ENCODE results near the gene DTX3. TPM values are rescaled to one million over a fixed set of nuclear protein-coding genes. Genes with fewer than 3 reads are reported as not detected.

DTX3 gene
- total RNA-seq, 1 experiment from 2014 or later = 0.37 TPM

GRCh38 chr12:57611108-57611826 is 6.6 kb downstream of the DTX3 start, which contains the start of gene ARHGEF25:
Gene ARHGEF25, plus strand, starts transcription at chr12:57611435. Its CDS starts 460 bp downstream, at chr12:57611895.
- Histone ChIP-seq H3K4me2 (ENCODE audit: low read length) (peak within 1 kb of the TSS; percentile 64), H3K9ac (ENCODE audit: low read length) (peak within 1 kb of the TSS; percentile 47), H3K79me2 (ENCODE audit: insufficient read depth, low read length) (no peaks in the 10 kb centered on the region), H2AFZ (ENCODE audit: low read depth, low read length, poor library complexity, severe bottlenecking) (no peak within 1 kb of the TSS), H3K4me1 (ENCODE audit: control insufficient read depth in 1 of 2, insufficient read depth in 2 of 2, low read length in 2 of 2) (peaks cover 0 to 9% of the 10 kb centered on the region in 2 experiments; a peak in 1 of 4 replicates), H3K4me3 (replicated peaks in 1 of 2; ENCODE audit: low read depth in 1 of 2, low read length in 2 of 2) (peak within 1 kb of the TSS; percentile 45 to 53), H3K9me3 (ENCODE audit: control insufficient read depth in 1 of 2, insufficient read depth in 1 of 2, low read depth in 1 of 2, low read length in 2 of 2) (no peaks in the 10 kb centered on the region), H3K36me3 (ENCODE audit: control insufficient read depth in 1 of 2, insufficient read depth in 2 of 2, low read length in 2 of 2) (no peaks in the 10 kb centered on the region), H3K9me2 (ENCODE audit: insufficient read depth) (no peaks in the 10 kb centered on the region), H4K20me1 (ENCODE audit: insufficient read depth) (no peaks in the 10 kb centered on the region), H3K27me3 (ENCODE audit: insufficient read depth, low read length) (no peaks in the 10 kb centered on the region), H3K27ac (ENCODE audit: low read depth, low read length) (no peak within 1 kb of the TSS)
- CTCF ChIA-PET = interaction anchor here (2.0 kb wide), 1 partner anchor 28 kb away, joined by 7 read pairs; no protein-coding TSS in a partner anchor
- POLR2A ChIA-PET = no interaction called here
- TF ChIP-seq CBX3 (IDR thresholded peaks at IDR 0.05; ENCODE audit: low read depth) (no peak), ZNF274 (IDR thresholded peaks at IDR 0.05; ENCODE audit: low read depth, low read length) (no peak), EZH2 (IDR thresholded peaks at IDR 0.05) (no peak), TCF7L2 (IDR thresholded peaks at IDR 0.05; ENCODE audit: borderline replicate concordance, extremely low read depth, insufficient read depth, insufficient read length) (no peak), POLR2A (IDR thresholded peaks at IDR 0.05; ENCODE audit: borderline replicate concordance, extremely low read depth, insufficient read depth, insufficient read length) (no peak), EGR1 (IDR thresholded peaks at IDR 0.05; ENCODE audit: low read depth) (no peak), SIN3A (IDR thresholded peaks at IDR 0.05; ENCODE audit: low read depth) (no peak), ZFX (IDR thresholded peaks at IDR 0.05) (peak; percentile 52; the same call in 1 of the 2 replicates), POLR2AphosphoS5 (IDR thresholded peaks at IDR 0.05; ENCODE audit: low read depth, low read length) (peak; percentile 59), SRF (IDR thresholded peaks at IDR 0.05; ENCODE audit: low read depth) (no peak), CEBPB (IDR thresholded peaks at IDR 0.05; ENCODE audit: low read depth) (no peak)
- RAD21 ChIA-PET (ENCODE audit: low non-redundant PET in 1 of 2, low total read pairs in 2 of 2, uncharacterized antibody in 2 of 2, unreplicated experiment in 2 of 2) = no interaction called here
- intact Hi-C loops (cut with micrococcal nuclease) = no loop called here
- DNase-seq (ENCODE audit: low read depth, low spot score) = no peak
- peak; percentile 84 for ATAC-seq
- BruUV-seq (replicated peaks) = no TSS peak

Measured in HCT116 (cell line).